K562 (cell line): Measurements from ENCODE around the gene TGFB2. TPM values are rescaled to one million over a fixed set of nuclear protein-coding genes. Genes with fewer than 3 reads are reported as not detected.

ENCODE experiments used
- ATAC-seq: fragments of 200-7000 bp; cut with Tn5 transposase; 3 replicates; pipeline ENCODE4 v1.9.1; 2020; ENCODE audit warnings: moderate library complexity
- BruUV-seq: library from RNA; stranded (reverse); fragments of 400-500 nt; replicated peaks from 2 replicates; lab custom pipeline; 2021; lab: Mats Ljungman, UMichigan
- CTCF ChIA-PET: fragments of 300-600 bp; formaldehyde crosslinking; extraction: SDS; loops from one replicate; lab custom pipeline; 2021; ENCODE audit warnings: low intra/inter-chr PET ratio; lab: Yijun Ruan, JAX
- POLR2A ChIA-PET: fragments of 300-600, 350-650 bp; sonication (Branson Sonifier 250); formaldehyde crosslinking; extraction: SDS; loops from one replicate; lab custom pipeline; 2021; ENCODE audit warnings: antibody characterized with exemption, inconsistent platforms; lab: Yijun Ruan, JAX
- DNase-seq, 4 experiments: peaks; one replicate each; pipeline versions ENCODE4 v3.0.0 to v3.0.0-alpha.2; 2011 to 2018; ENCODE audit warnings: low spot score in 3 of 4, mixed read lengths in 3 of 4; ENCODE audit errors: extremely low read depth in 1 of 4
- FAIRE-seq: peaks from 2 replicates; lab custom pipeline; 2011; peaks lifted over from hg19 to GRCh38; lab: Jason Lieb, UNC
- H2AFZ ChIP-seq: 2 replicates; pipeline ENCODE4 v1.6.0; 2011; ENCODE audit warnings: low read depth, low read length, control low read depth, inconsistent platforms
- H3K27ac ChIP-seq: fragments of 200-600 bp; 3 replicates; pipeline ENCODE4 v1.8.0; 2011; ENCODE audit warnings: low read depth, mild to moderate bottlenecking, control low read depth, inconsistent platforms, low read length, moderate library complexity, mixed read lengths; ENCODE audit errors: extremely low read depth
- H3K27me3 ChIP-seq, 2 experiments: fragments of 300-600 bp in 1 of 2; 2 replicates in 1 of 2; 3 replicates in 1 of 2; pipeline versions ENCODE4 v1.6.0 to v1.8.0; 2011; ENCODE audit warnings: inconsistent platforms in 2 of 2, low read length in 2 of 2, mild to moderate bottlenecking in 1 of 2, mixed read lengths in 1 of 2, moderate library complexity in 1 of 2; ENCODE audit not compliant: control insufficient read depth in 2 of 2, insufficient read depth in 2 of 2
- H3K36me3 ChIP-seq: fragments of 300-600 bp; 3 replicates; pipeline ENCODE4 v1.8.0; 2011; ENCODE audit warnings: mild to moderate bottlenecking, low read length, inconsistent platforms; ENCODE audit not compliant: control insufficient read depth, insufficient read depth
- H3K4me1 ChIP-seq, 2 experiments: fragments of 200-600 bp in 1 of 2; replicated peaks in 1 of 2; 2 replicates in 1 of 2; 3 replicates in 1 of 2; pipeline versions ENCODE4 v1.5.1 to v1.8.0; 2011; ENCODE audit warnings: inconsistent platforms in 2 of 2, low read length in 2 of 2, mild to moderate bottlenecking in 1 of 2, mixed read lengths in 1 of 2, moderate library complexity in 1 of 2; ENCODE audit not compliant: control insufficient read depth in 2 of 2, insufficient read depth in 2 of 2
- H3K4me2 ChIP-seq: 2 replicates; pipeline ENCODE4 v1.6.1; 2011; ENCODE audit warnings: low read length, control low read depth, inconsistent platforms, mixed read lengths; ENCODE audit not compliant: insufficient read depth
- H3K4me3 ChIP-seq: fragments of 200-600 bp; sonication (generic), shearing (Covaris generic); 2 replicates; pipeline ENCODE4 v1.5.1; 2016; ENCODE audit warnings: control low read depth, inconsistent platforms
- H3K79me2 ChIP-seq: fragments of 200-600 bp; 3 replicates; pipeline ENCODE4 v1.8.0; 2011; ENCODE audit warnings: low read length, inconsistent platforms; ENCODE audit not compliant: control insufficient read depth, insufficient read depth
- H3K9ac ChIP-seq, 2 experiments: 2 replicates each; pipeline versions ENCODE4 v1.6.0 to v1.6.1; 2011; ENCODE audit warnings: low read depth in 2 of 2, low read length in 2 of 2, control low read depth in 1 of 2, inconsistent platforms in 1 of 2, mild to moderate bottlenecking in 1 of 2, mixed read lengths in 1 of 2; ENCODE audit not compliant: insufficient read depth in 1 of 2
- H3K9me1 ChIP-seq: one replicate; pipeline ENCODE4 v1.6.0; 2011; ENCODE audit warnings: inconsistent platforms, mild to moderate bottlenecking, low read length, moderate library complexity; ENCODE audit not compliant: control insufficient read depth, insufficient read depth
- H3K9me3 ChIP-seq: replicated peaks from 2 replicates; pipeline ENCODE4 v1.5.1; 2011; ENCODE audit warnings: low read depth, low read length, inconsistent platforms; ENCODE audit not compliant: control insufficient read depth, insufficient read depth
- H4K20me1 ChIP-seq: replicated peaks from 2 replicates; pipeline ENCODE4 v1.6.1; 2011; ENCODE audit warnings: low read length, inconsistent platforms, mixed read lengths; ENCODE audit not compliant: control insufficient read depth, insufficient read depth
- BCLAF1 ChIP-seq, 2 experiments: fragments of 450-650 bp in 1 of 2; IDR thresholded peaks; 2 replicates each; pipeline ENCODE4 v1.6.1; 2011 to 2017; ENCODE audit warnings: low read depth in 2 of 2, antibody characterized with exemption in 1 of 2, borderline replicate concordance in 1 of 2, low read length in 1 of 2, mild to moderate bottlenecking in 1 of 2, mixed read lengths in 1 of 2; ENCODE audit not compliant: control insufficient read depth in 1 of 2
- E2F4 ChIP-seq: sonication (generic); formaldehyde crosslinking; IDR thresholded peaks from 2 replicates; pipeline ENCODE4 v1.8.0; 2022; ENCODE audit warnings: mild to moderate bottlenecking, low read depth, missing genetic modification reagents
- FOS ChIP-seq: IDR thresholded peaks from 3 replicates; pipeline ENCODE4 v1.6.1; 2011; ENCODE audit not compliant: insufficient read length; ENCODE audit errors: extremely low read depth
- FOSL1 ChIP-seq: fragments of 200-800 bp; sonication (Bioruptor generic); conservative IDR thresholded peaks from 2 replicates; pipeline ENCODE4 v1.6.1; 2016; ENCODE audit warnings: missing genetic modification characterization, missing compliant biosample characterization
- HBP1 ChIP-seq: fragments of 450-650 bp; formaldehyde crosslinking; IDR thresholded peaks from 2 replicates; pipeline ENCODE4 v1.4.0; 2022; ENCODE audit warnings: missing genetic modification characterization
- MIER1 ChIP-seq: fragments of 450-650 bp; IDR thresholded peaks from 2 replicates; pipeline ENCODE4 v1.6.1; 2016; ENCODE audit warnings: antibody characterized with exemption, mild to moderate bottlenecking, low read depth
- WGBS: fragments of 100-300 bp; shearing (Covaris generic); methylation state at CpG from one replicate; pipeline ENCODE4 v1.1.6; 2016; ENCODE audit warnings: low coverage, mixed read lengths; ENCODE audit not compliant: insufficient coverage; ENCODE audit errors: missing lambda C conversion rate; 5-methylcytosine and 5-hydroxymethylcytosine counted together
- in situ Hi-C: fragments of 300-500 bp; cut with MboI; formaldehyde crosslinking; loops from 4 replicates; pipeline ENCODE4 v1.15.0; 2018; ENCODE audit warnings: inconsistent platforms, mixed read lengths
- intact Hi-C: fragments of 100-400 bp; cut with micrococcal nuclease; formaldehyde crosslinking; loops from 2 replicates; pipeline ENCODE4 v1.14.2; 2022
- polyA plus RNA-seq, 8 experiments: library from polyadenylated mRNA; depleted of rRNA in 4 of 8; stranded (reverse) in 5 of 8; unstranded in 3 of 8; fragments of >200 nt; fragmentation: Nextera tagmentation in 2 of 8; fragmentation: Illumina TruSeq in 1 of 8; extraction: Ambion mirVana in 2 of 8; extraction: Trizol in 1 of 8; gene quantifications; 2 replicates each; pipeline versions ENCODE4 v1.2.1 to v1.2.3, GENCODE V29; 2011 to 2014; ENCODE audit warnings: inconsistent platforms in 1 of 8, missing spikeins in 1 of 8
- total RNA-seq, 7 experiments: library from RNA; depleted of rRNA in 6 of 7; stranded (reverse); fragments of >200 nt in 6 of 7; fragmentation: Illumina TruSeq in 2 of 7; extraction: Trizol in 2 of 7; gene quantifications; 2 replicates each; pipeline versions ENCODE4 v1.2.1 to v1.2.3, GENCODE V29; 2011 to 2021; ENCODE audit warnings: low replicate concordance in 1 of 7

The TGFB2 gene
- total and polyA plus RNA-seq, 9 of the 15 experiments (the other 6 are each of a cell fraction or from before 2014, with no cell fraction given) = 0.03 to 0.41 (median 0.11) TPM; not detected in 3

- BruUV-seq = no TSS peak
- intact Hi-C loops = no loop called here
- Histone ChIP-seq H3K9me1 (no peaks in the 10 kb centered on the region), H3K4me3 (no peak overlapping the region), H3K4me1 (no peaks in the 10 kb centered on the region; a peak in 1 of 5 replicates), H3K36me3 (no peaks in the 10 kb centered on the region), H4K20me1 (no peaks in the 10 kb centered on the region), H3K4me2 (no peak overlapping the region), H3K79me2 (no peaks in the 10 kb centered on the region), H3K27me3 (peaks cover 2 to 5% of the 10 kb centered on the region in 2 experiments; a peak in 3 of 5 replicates), H3K9me3 (no peaks in the 10 kb centered on the region), H3K27ac (no peak overlapping the region), H3K9ac (no peak overlapping the region)
- FAIRE-seq (no peak), ATAC-seq (no peak), DNase-seq (no peak)
- in situ Hi-C loops = no loop called here
- WGBS = 0% methylated on average over 7 of the region's 7 CpGs
- POLR2A ChIA-PET = interaction anchor here (1.8 kb wide), 1 partner anchor 11 kb away, joined by 3 read pairs; no protein-coding TSS in a partner anchor
- CTCF ChIA-PET = no interaction called here
- peak; percentile 52 for TF ChIP-seq FOSL1
- no peak for TF ChIP-seq FOS
- TF ChIP-seq, all 486 proteins: peak for 1
- no peak overlapping the region for H2AFZ ChIP-seq
These were observed 29.5 kb downstream of the TGFB2 start for GRCh38 chr1:218374401-218375353.

GRCh38 chr1:218376722-218377121, 31.6 kb downstream of the TGFB2 start:
- no TSS peak for BruUV-seq
- H2AFZ ChIP-seq = no peak overlapping the region
- no peak overlapping the region for H3K4me2 ChIP-seq
- peaks cover 5 to 9% of the 10 kb centered on the region in 2 experiments; a peak in 3 of 5 replicates for H3K27me3 ChIP-seq
- H3K36me3 ChIP-seq = no peaks in the 10 kb centered on the region
- H4K20me1 ChIP-seq = no peaks in the 10 kb centered on the region
- H3K9me1 ChIP-seq = no peaks in the 10 kb centered on the region
- no peaks in the 10 kb centered on the region; a peak in 1 of 5 replicates for H3K4me1 ChIP-seq
- POLR2A ChIA-PET = interaction anchor here (0.6 to 1.4 kb wide), 2 partner anchors 12 to 191 kb away, joined by 3 to 5 read pairs; no protein-coding TSS in a partner anchor
- DNase-seq (no peak), FAIRE-seq (no peak), ATAC-seq (no peak)
- in situ Hi-C loops = no loop called here
- no peak overlapping the region for H3K9ac ChIP-seq
- no peak overlapping the region for H3K4me3 ChIP-seq
- no peaks in the 10 kb centered on the region for H3K9me3 ChIP-seq
- intact Hi-C loops = no loop called here
- H3K27ac ChIP-seq = no peak overlapping the region
- no peaks in the 10 kb centered on the region for H3K79me2 ChIP-seq
- CTCF ChIA-PET = no interaction called here
- WGBS = 0% methylated on average over 2 of the region's 2 CpGs
- TF ChIP-seq E2F4 = no peak
- no peak for TF ChIP-seq BCLAF1 (IDR thresholded peaks at IDR 0.05; ENCODE audit: borderline replicate concordance in 1 of 2, control insufficient read depth in 1 of 2, low read depth in 2 of 2, low read length in 1 of 2)
- TF ChIP-seq MIER1 = no peak
- no peak for TF ChIP-seq HBP1 (CRISPR knock-in tag)
